Measurements from ENCODE around the gene KRTAP10-1. TPM values are rescaled to one million over a fixed set of nuclear protein-coding genes. Genes with fewer than 3 reads are reported as not detected.
"Not testable (repeated sequence)": the region's sequence is repeated elsewhere in the genome, so short reads cannot be mapped to it uniquely, and the experiment has no call there.

Gene KRTAP10-1
- total RNA-seq, 1 experiment from 2014 or later, result not detected

DNA sequence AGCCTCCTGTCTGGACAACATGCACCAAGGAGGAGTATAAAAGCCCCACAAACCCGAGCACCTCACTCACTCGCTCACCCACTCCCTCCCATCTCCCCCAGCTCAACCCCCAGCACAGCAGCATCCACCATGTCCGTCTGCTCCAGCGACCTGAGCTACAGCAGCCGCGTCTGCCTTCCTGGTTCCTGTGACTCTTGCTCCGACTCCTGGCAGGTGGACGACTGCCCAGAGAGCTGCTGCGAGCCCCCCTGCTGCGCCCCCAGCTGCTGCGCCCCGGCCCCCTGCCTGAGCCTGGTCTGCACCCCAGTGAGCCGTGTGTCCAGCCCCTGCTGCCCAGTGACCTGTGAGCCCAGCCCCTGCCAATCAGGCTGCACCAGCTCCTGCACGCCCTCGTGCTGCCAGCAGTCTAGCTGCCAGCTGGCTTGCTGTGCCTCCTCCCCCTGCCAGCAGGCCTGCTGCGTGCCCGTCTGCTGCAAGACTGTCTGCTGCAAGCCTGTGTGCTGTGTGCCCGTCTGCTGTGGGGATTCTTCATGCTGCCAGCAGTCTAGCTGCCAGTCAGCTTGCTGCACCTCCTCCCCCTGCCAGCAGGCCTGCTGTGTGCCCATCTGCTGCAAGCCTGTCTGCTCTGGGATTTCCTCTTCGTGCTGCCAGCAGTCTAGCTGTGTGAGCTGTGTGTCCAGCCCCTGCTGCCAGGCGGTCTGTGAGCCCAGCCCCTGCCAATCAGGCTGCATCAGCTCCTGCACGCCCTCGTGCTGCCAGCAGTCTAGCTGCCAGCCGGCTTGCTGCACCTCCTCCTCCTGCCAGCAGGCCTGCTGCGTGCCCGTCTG lies 33.8 kb upstream of the KRTAP10-1 start, which contains the start of gene KRTAP10-4:
KRTAP10-4 (plus strand) TSS at position 100 of the 827 bp plus-strand sequence; CDS start at position 130, 30 bp downstream.
- H2BK20ac ChIP-seq (ENCODE audit: low read depth, low read length, poor library complexity, severe bottlenecking); H3K4me1 ChIP-seq (ENCODE audit: insufficient read depth, low read length); H3K56ac ChIP-seq (ENCODE audit: insufficient read length, low read depth, low read length); H3K14ac ChIP-seq (ENCODE audit: insufficient read depth, low read length); H3K4me2 ChIP-seq (ENCODE audit: insufficient read depth, insufficient read length, low read length); H3K9ac ChIP-seq (ENCODE audit: extremely low read depth, insufficient read length, low read length); H2AFZ ChIP-seq (ENCODE audit: low read length); H3K79me1 ChIP-seq (ENCODE audit: insufficient read depth, low read depth, low read length, poor library complexity, severe bottlenecking); H4K91ac ChIP-seq (ENCODE audit: insufficient read length, low read depth, low read length); H2BK5ac ChIP-seq (ENCODE audit: insufficient read length, low read length); H3K27ac ChIP-seq (ENCODE audit: insufficient read length, low read depth, low read length); H2BK120ac ChIP-seq (ENCODE audit: low read depth, low read length, poor library complexity, severe bottlenecking); H2BK15ac ChIP-seq (ENCODE audit: low read depth, low read length); DNase-seq; H3K18ac ChIP-seq (ENCODE audit: insufficient read length, low read depth, low read length); H4K8ac ChIP-seq (replicated peaks; ENCODE audit: insufficient read length, low read depth, low read length); H3K4ac ChIP-seq (ENCODE audit: low read depth, low read length); H3T11ph ChIP-seq (ENCODE audit: low read length); H4K20me1 ChIP-seq (ENCODE audit: control insufficient read depth, insufficient read depth, insufficient read length); H4K5ac ChIP-seq (ENCODE audit: insufficient read length, low read depth, low read length); H3K4me3 Mint-ChIP-seq; H3K79me2 ChIP-seq (ENCODE audit: insufficient read depth, low read length); H3K27me3 ChIP-seq (ENCODE audit: insufficient read depth, low read length); H2BK12ac ChIP-seq (ENCODE audit: insufficient read length, low read depth, low read length); H3K9me3 ChIP-seq (ENCODE audit: control insufficient read depth, low read depth, low read length); H3K27ac Mint-ChIP-seq; H2AK5ac ChIP-seq (ENCODE audit: insufficient read length, low read length); H3K23me2 ChIP-seq (ENCODE audit: insufficient read length, low read depth, low read length, poor library complexity, severe bottlenecking); H3K23ac ChIP-seq (ENCODE audit: insufficient read length, low read depth, low read length): not testable (repeated sequence)
- H3K9me3 Mint-ChIP-seq, result peaks cover 33 to 35% of the 10 kb centered on the region in 2 experiments
- WGBS (ENCODE audit: extremely low coverage, insufficient read length, low lambda C conversion rate), result no CpG with 5 or more reads among the region's 25 CpGs
- H3K4me1 Mint-ChIP-seq, result peaks cover 5 to 12% of the 10 kb centered on the region in 2 experiments
- H3K36me3 Mint-ChIP-seq (ENCODE audit: insufficient read depth in 1 of 3, low read depth in 3 of 3), result peaks cover 3 to 35% (median 15%) of the 10 kb centered on the region in 3 experiments; a peak in 5 of 7 replicates
- H3K27me3 Mint-ChIP-seq (ENCODE audit: low read depth), result peaks cover 23% of the 10 kb centered on the region
